K562 treated with DMSO at 1 percent for 4 hours (cell line): Measurements from ENCODE around the gene CDX1. TPM values are rescaled to one million over a fixed set of nuclear protein-coding genes. Genes with fewer than 3 reads are reported as not detected.

Source experiments
- total RNA-seq: library from RNA; unstranded; fragments of 300-600 nt; gene quantifications from 2 replicates; pipeline ENCODE4 v1.2.3, GENCODE V29; 2022; ENCODE audit not compliant: insufficient read depth

Gene CDX1
- not detected in 2 replicates for total RNA-seq

GRCh38 chr5:150166650-150167511 lies at the start of gene CDX1:
CDX1 (plus strand) TSS chr5:150166778; CDS start chr5:150166877, 99 bp downstream.

GRCh38 chr5:150155258-150156026 lies 11.1 kb upstream of the CDX1 start, which contains the start of gene PDGFRB:
PDGFRB (minus strand) TSS chr5:150155845; CDS start chr5:150137047, 18,798 bp downstream.

GRCh38 chr5:150189728-150190502 lies 23.3 kb downstream of the CDX1 start, which contains the start of gene SLC6A7:
SLC6A7 (plus strand) TSS chr5:150190062; CDS start chr5:150190328, 266 bp downstream.

Other genes with a start within 250 kb of the CDX1 start
- not detected in 2 replicates for gene PDE6A, start 222.0 kb upstream of the CDX1 start, total RNA-seq
- gene SLC26A2, start 206.0 kb upstream of the CDX1 start, total RNA-seq, result 3.3 and 5.4 TPM in 2 replicates
- 2.9 and 3.1 TPM in 2 replicates for gene TIGD6, start 166.1 kb upstream of the CDX1 start, total RNA-seq
- 31.0 and 40.4 TPM in 2 replicates for gene HMGXB3, start 166.0 kb upstream of the CDX1 start, total RNA-seq
- gene CSF1R, start 80.2 kb upstream of the CDX1 start, total RNA-seq, result not detected in 2 replicates
- gene PDGFRB, start 10.9 kb upstream of the CDX1 start, total RNA-seq, result not detected in 2 replicates
- gene SLC6A7, start 23.3 kb downstream of the CDX1 start, total RNA-seq, result not detected in 2 replicates
- gene CAMK2A, start 123.0 kb downstream of the CDX1 start, total RNA-seq, result not detected in 2 replicates
- gene ARSI, start 136.1 kb downstream of the CDX1 start, total RNA-seq, result not detected in 2 replicates
- gene TCOF1, start 190.9 kb downstream of the CDX1 start, total RNA-seq, result 33.4 and 40.7 TPM in 2 replicates
- 3.6 and 4.3 TPM in 2 replicates for gene CD74, start 246.1 kb downstream of the CDX1 start, total RNA-seq